Mononuclear cell (primary cell): ENCODE results near the gene MT1E. TPM values are rescaled to one million over a fixed set of nuclear protein-coding genes. Genes with fewer than 3 reads are reported as not detected.
"Not testable (repeated sequence)": the region's sequence is repeated elsewhere in the genome, so short reads cannot be mapped to it uniquely, and the experiment has no call there.

Experiments used
- H3K27me3 ChIP-seq: 2 replicates; pipeline ENCODE4 v1.6.0; 2011; ENCODE audit warnings: low read length, control low read depth; ENCODE audit not compliant: insufficient read depth
- H3K4me1 ChIP-seq: 2 replicates; pipeline ENCODE4 v1.5.1; 2011; ENCODE audit warnings: mild to moderate bottlenecking, low read length, control low read depth; ENCODE audit not compliant: insufficient read depth
- H3K4me3 ChIP-seq: 2 replicates; pipeline ENCODE4 v1.5.1; 2011; ENCODE audit warnings: mild to moderate bottlenecking, low read length, moderate library complexity
- H3K9me3 ChIP-seq: 2 replicates; pipeline ENCODE4 v1.5.1; 2011; ENCODE audit warnings: low read depth, mild to moderate bottlenecking, control low read depth, low read length
- total RNA-seq: library from RNA; depleted of rRNA; stranded (reverse); fragments of >200 nt; gene quantifications from one replicate; pipeline ENCODE4 v1.2.3, GENCODE V29; 2012

Gene MT1E
- total RNA-seq, 1 donor, result 1.7 TPM

- peaks cover 81% of the 10 kb centered on the region for H3K27me3 ChIP-seq
- H3K4me1 ChIP-seq, H3K4me3 ChIP-seq, H3K9me3 ChIP-seq: not testable (repeated sequence)
These were observed 40.0 kb downstream of the MT1E start for GRCh38 chr16:56665286-56666261.

- H3K27me3 ChIP-seq, result peaks cover 93% of the 10 kb centered on the region
- no peak within 1 kb of the TSS for H3K4me3 ChIP-seq
- no peaks in the 10 kb centered on the region for H3K4me1 ChIP-seq
- no peaks in the 10 kb centered on the region for H3K9me3 ChIP-seq
These were observed 42.3 kb downstream of the MT1E start, which contains the start of gene MT1G for GRCh38 chr16:56667581-56668571. Gene MT1G, minus strand, starts transcription at chr16:56668065. Its CDS starts 72 bp downstream, at chr16:56667993.

- Histone ChIP-seq H3K4me3 (no peak within 1 kb of the TSS), H3K27me3 (peaks cover 93% of the 10 kb centered on the region), H3K9me3 (no peaks in the 10 kb centered on the region), H3K4me1 (no peaks in the 10 kb centered on the region)
These were observed 43.6 kb downstream of the MT1E start, which contains the start of gene MT1H for GRCh38 chr16:56669005-56669839. Gene MT1H, plus strand, starts transcription at chr16:56669814. Its CDS starts 71 bp downstream, at chr16:56669885.

DNA sequence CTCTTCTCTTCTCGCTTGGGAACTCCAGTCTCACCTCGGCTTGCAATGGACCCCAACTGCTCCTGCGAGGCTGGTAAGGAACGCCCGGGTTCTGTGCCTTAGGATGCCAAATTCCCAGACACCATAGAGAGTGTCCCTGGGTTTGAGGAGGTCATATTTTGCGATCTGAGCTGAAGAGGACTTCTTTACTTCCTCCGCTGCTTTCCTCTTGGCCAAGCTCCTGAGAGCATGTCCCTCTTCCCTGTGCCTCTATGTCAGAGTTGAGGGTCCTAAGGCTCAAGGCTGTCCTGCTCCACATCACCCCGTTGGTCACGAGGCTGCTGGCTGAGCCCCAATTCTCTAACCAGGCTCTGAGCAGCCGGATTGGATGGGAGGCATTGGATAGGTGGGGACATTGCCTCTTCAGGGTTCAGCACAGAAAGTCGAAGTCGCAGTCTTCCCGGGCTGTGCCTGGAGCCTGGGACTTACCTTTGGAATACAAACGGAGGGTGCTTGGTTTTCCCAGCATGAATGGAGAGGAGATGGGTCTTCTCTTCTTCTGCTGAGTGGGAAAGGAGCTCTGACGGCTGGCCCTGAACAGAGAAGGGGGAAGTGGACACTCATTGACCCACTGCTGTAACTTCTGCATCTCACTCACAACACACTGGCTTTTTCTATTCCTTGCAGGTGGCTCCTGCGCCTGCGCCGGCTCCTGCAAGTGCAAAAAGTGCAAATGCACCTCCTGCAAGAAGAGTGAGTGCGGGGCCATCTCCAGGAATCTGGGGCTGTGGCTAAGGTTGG is 44.4 kb downstream of the MT1E start:
- no peaks in the 10 kb centered on the region for H3K4me1 ChIP-seq
- no peaks in the 10 kb centered on the region for H3K9me3 ChIP-seq
- H3K4me3 ChIP-seq, result no peak overlapping the region
- peaks cover 86% of the 10 kb centered on the region for H3K27me3 ChIP-seq

- Histone ChIP-seq H3K27me3 (peaks cover 88% of the 10 kb centered on the region), H3K9me3 (no peaks in the 10 kb centered on the region), H3K4me3 (no peak overlapping the region), H3K4me1 (no peaks in the 10 kb centered on the region)
These were observed 45.0 kb downstream of the MT1E start for GRCh38 chr16:56670620-56670934.

DNA sequence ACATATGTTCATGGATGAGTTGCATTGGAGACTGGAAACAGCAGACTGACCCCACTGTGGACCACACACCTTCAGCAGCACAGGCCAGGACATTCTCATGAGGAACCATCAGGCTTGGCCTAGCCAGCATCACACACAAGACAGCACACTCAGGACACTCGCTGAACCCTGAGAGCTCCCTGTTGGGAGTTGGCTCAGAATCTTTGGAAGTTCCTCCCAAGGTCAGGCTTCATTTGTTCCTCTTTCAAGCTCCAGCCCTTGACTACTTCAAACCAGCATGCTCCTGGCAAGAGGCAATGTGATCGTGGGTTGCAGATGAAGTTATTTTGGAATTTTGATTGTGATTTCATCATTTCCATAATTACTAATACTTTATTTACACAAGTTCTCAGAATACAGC is 46.1 kb downstream of the MT1E start:
- not testable (repeated sequence) for H3K9me3 ChIP-seq, H3K4me1 ChIP-seq, H3K4me3 ChIP-seq
- H3K27me3 ChIP-seq, result peaks cover 81% of the 10 kb centered on the region

DNA sequence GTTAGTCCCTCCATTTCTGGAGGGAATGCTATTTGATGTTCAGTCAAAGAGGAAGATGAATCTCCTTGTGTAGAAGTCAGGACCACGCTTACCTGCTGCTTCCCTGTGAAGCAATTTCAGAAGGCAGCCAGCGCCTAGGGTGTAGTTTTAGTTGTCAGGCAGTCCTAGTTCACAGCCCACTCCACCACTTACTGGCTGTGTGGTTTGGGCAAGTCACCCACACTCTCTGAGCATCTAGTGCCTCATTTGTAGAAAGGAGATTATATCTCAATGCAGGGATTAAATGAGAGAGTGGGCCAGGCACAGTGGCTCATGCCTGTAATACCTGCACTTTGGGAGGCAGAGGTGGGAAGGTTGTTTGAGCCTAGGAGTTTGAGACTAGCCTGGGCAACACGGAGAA is 46.6 kb downstream of the MT1E start:
- H3K9me3 ChIP-seq, H3K4me1 ChIP-seq, H3K4me3 ChIP-seq: not testable (repeated sequence)
- peaks cover 76% of the 10 kb centered on the region for H3K27me3 ChIP-seq

DNA sequence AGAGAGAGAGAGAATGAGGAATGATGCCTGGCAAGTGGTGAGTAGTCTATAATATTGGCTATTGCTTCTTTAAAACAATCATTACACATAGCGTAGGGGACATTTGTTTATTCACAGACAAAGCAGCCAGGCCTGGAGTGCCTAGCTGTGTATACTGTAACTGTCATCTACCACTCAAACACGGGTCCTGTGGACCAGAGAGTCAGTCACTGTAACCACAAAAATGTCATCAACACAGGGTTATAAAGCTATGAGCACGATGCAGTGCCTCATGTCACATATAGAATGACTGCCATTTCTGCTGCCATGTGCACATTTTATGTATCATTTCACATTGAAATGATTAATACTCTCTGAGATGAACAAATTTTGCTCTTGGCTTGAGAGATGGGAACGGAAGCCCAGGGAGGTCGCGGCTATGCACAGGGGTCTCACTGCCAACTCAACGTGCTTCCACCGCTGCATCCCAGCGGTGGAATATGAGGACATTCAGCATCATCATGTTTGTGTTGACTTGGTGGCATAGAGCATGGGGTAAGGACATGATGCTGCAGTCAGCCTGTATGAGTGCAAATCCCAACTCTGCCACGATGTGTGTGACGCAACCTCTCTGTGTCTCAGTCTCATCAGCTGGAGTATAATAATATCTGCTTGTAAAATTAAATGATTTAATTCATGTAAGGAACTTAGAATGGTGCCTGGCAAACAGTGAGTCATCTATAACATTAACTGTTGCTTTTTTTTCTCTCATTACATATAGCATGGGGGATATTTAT is 47.4 kb downstream of the MT1E start:
- no peaks in the 10 kb centered on the region for H3K9me3 ChIP-seq
- H3K4me1 ChIP-seq, result no peaks in the 10 kb centered on the region
- peaks cover 69% of the 10 kb centered on the region for H3K27me3 ChIP-seq
- no peak overlapping the region for H3K4me3 ChIP-seq

GRCh38 chr16:56673921-56674320 is 48.3 kb downstream of the MT1E start:
- H3K27me3 ChIP-seq, result peaks cover 59% of the 10 kb centered on the region
- H3K4me3 ChIP-seq, result no peak overlapping the region
- H3K9me3 ChIP-seq, result no peaks in the 10 kb centered on the region
- no peaks in the 10 kb centered on the region for H3K4me1 ChIP-seq

- not testable (repeated sequence) for H3K9me3 ChIP-seq, H3K4me3 ChIP-seq, H3K4me1 ChIP-seq
- H3K27me3 ChIP-seq, result peaks cover 52% of the 10 kb centered on the region
These were observed 49.0 kb downstream of the MT1E start for GRCh38 chr16:56674570-56674969.

DNA sequence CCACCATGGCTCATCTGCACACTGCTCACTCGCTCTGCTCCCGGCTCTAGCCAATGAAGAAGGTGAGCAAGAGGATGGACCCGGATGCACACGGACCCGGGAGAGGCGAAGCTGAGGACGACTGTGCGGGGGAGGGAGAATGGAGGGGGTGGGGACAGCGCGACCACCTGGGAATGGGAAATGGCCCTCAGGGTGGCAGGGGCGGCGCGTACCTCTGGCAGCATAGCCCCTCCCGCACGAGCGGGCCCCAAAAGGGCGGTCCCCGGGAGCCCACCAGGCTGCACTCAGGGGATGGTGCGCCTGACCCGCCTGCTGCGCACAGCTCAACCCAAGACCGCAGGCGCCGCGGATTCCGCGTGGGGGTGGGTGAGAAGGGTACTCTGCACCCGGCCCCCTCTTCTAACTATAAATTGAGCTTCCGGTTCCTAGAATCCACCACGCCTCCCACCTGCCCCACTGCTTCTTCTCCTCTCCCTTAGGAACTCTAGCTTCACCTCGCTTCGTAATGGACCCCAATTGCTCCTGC is 50.2 kb downstream of the MT1E start:
- Histone ChIP-seq H3K27me3 (peaks cover 41% of the 10 kb centered on the region), H3K4me3 (no peak overlapping the region), H3K4me1 (no peaks in the 10 kb centered on the region), H3K9me3 (no peaks in the 10 kb centered on the region)
